Activated T-cell treated with anti-CD3 and anti-CD28 coated beads, Interleukin-2, amount 50 U/mL, for 4 hours (primary cell): ENCODE results near the gene ANKRD42. TPM values are rescaled to one million over a fixed set of nuclear protein-coding genes. Genes with fewer than 3 reads are reported as not detected.

Experiments
- total RNA-seq, 3 donors: library from RNA; stranded (reverse); gene quantifications; one replicate each; pipeline ENCODE4 v1.2.1, GENCODE V29; 2021

ANKRD42 gene
- total RNA-seq, 3 donors from 2014 or later: 5.3 to 8.4 (median 8.0) TPM

Other genes with a start within 250 kb of the ANKRD42 start
- gene RAB30, start 121.8 kb upstream of the ANKRD42 start, total RNA-seq: 10 to 100 TPM; 10.5 to 12.4 (median 11.3) TPM
- 10 to 100 TPM; 55.6 to 68.5 (median 64.8) TPM for gene PCF11, start 36.6 kb upstream of the ANKRD42 start, total RNA-seq
- gene CCDC90B, start 92.7 kb downstream of the ANKRD42 start, total RNA-seq: 10 to 100 TPM; 22.8 to 30.1 (median 23.6) TPM